Thyroid gland (tissue), 4 donors: ENCODE measurements around the gene REG4. TPM values are rescaled to one million over a fixed set of nuclear protein-coding genes. Genes with fewer than 3 reads are reported as not detected.
"Not testable (repeated sequence)": the region's sequence is repeated elsewhere in the genome, so short reads cannot be mapped to it uniquely, and the experiment has no call there.

ENCODE experiments used
- DNase-seq, 2 donors: peaks; one replicate each; pipeline ENCODE4 v3.0.0-alpha.2; 2019
- H3K27ac ChIP-seq, 3 donors: fragments of 200-600 bp; sonication (generic); 1 replicate in 2 of 3; 2 replicates in 1 of 3; pipeline ENCODE4 v1.5.1; 2016 to 2019; ENCODE audit warnings: mild to moderate bottlenecking in 1 of 3, moderate library complexity in 1 of 3
- H3K27me3 ChIP-seq: fragments of 200-600 bp; sonication (generic); one replicate; pipeline ENCODE4 v1.5.1; 2019
- H3K36me3 ChIP-seq, 2 donors: fragments of 200-600 bp; sonication (generic); one replicate each; pipeline ENCODE4 v1.5.1; 2016 to 2019
- H3K4me1 ChIP-seq, 2 donors: fragments of 200-600 bp; sonication (generic); one replicate each; pipeline ENCODE4 v1.5.1; 2017 to 2019
- H3K4me3 ChIP-seq, 3 donors: fragments of 200-600 bp; sonication (generic); replicated peaks in 1 of 3; 1 replicate in 2 of 3; 2 replicates in 1 of 3; pipeline ENCODE4 v1.5.1; 2016; ENCODE audit warnings: mild to moderate bottlenecking in 1 of 3
- H3K9me3 ChIP-seq: fragments of 200-600 bp; sonication (generic); one replicate; pipeline ENCODE4 v1.5.1; 2017
- POLR2A ChIP-seq, 2 donors: fragments of 450-650 bp; IDR thresholded peaks; one replicate each; pipeline ENCODE4 v1.6.1; 2017; ENCODE audit warnings: antibody characterized with exemption in 2 of 2, mild to moderate bottlenecking in 2 of 2, moderate library complexity in 1 of 2
- WGBS, 2 donors: methylation state at CpG; one replicate each; pipeline ENCODE4 v1.1.5; 2017; 5-methylcytosine and 5-hydroxymethylcytosine counted together
- intact Hi-C: fragments of 100-400 bp; cut with DNase I; formaldehyde crosslinking; loops from one replicate; pipeline ENCODE4 v1.15.1; 2023
- total RNA-seq, 4 donors: library from RNA; depleted of rRNA; stranded (reverse); fragments of >200 nt; gene quantifications; one replicate each; pipeline ENCODE4 v1.2.3, GENCODE V29; 2016
- TF ChIP-seq, protein P1 (sequence below), 6 experiments: fragments of 200-600 bp in 3 of 6; fragments of 450-650 bp in 3 of 6; sonication (generic) in 3 of 6; IDR thresholded peaks; one replicate each; pipeline ENCODE4 v1.5.1; 2016 to 2019; ENCODE audit warnings: antibody characterized with exemption in 6 of 6, mild to moderate bottlenecking in 2 of 6, inconsistent platforms in 1 of 6, moderate library complexity in 1 of 6

Gene REG4
- total RNA-seq = not detected

DNA sequence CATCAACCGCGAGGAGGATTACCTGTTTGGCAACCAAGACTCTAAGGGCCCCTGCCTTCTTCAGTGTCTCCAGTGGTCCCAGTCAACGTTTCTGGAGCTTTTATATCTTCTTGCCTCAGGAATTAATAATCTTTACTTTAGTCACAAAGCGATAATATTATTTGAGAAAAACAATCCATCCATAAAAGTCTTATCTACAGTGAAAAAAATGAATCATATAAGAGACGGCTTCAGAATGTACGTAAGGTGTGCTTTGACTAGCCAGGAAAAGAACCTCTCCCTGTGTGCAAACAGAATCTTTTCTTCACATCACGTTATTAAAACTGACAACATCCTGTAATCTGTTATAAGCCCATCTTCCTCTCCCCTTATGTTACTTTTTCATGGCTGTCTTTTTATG lies at the start of gene REG4:
TSS of gene REG4 (minus strand) at position 74 of the 400 bp plus-strand sequence. CDS start 2,691 bp downstream, outside the sequence.
- Histone ChIP-seq H3K27me3 (no peaks in the 10 kb centered on the region), H3K9me3 (no peaks in the 10 kb centered on the region), H3K36me3 (no peaks in the 10 kb centered on the region), H3K4me1 (no peaks in the 10 kb centered on the region), H3K4me3 (no peak within 1 kb of the TSS), H3K27ac (no peak within 1 kb of the TSS)
- intact Hi-C loops = no loop called here
- DNase-seq = no peak
- no peak for TF ChIP-seq POLR2A (IDR thresholded peaks at IDR 0.05)
- TF ChIP-seq, protein P1, sequence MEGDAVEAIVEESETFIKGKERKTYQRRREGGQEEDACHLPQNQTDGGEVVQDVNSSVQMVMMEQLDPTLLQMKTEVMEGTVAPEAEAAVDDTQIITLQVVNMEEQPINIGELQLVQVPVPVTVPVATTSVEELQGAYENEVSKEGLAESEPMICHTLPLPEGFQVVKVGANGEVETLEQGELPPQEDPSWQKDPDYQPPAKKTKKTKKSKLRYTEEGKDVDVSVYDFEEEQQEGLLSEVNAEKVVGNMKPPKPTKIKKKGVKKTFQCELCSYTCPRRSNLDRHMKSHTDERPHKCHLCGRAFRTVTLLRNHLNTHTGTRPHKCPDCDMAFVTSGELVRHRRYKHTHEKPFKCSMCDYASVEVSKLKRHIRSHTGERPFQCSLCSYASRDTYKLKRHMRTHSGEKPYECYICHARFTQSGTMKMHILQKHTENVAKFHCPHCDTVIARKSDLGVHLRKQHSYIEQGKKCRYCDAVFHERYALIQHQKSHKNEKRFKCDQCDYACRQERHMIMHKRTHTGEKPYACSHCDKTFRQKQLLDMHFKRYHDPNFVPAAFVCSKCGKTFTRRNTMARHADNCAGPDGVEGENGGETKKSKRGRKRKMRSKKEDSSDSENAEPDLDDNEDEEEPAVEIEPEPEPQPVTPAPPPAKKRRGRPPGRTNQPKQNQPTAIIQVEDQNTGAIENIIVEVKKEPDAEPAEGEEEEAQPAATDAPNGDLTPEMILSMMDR (IDR thresholded peaks at IDR 0.05) = no peak
- WGBS, 2 donors = 80 to 83% methylated on average over 7 of the region's 7 CpGs

DNA sequence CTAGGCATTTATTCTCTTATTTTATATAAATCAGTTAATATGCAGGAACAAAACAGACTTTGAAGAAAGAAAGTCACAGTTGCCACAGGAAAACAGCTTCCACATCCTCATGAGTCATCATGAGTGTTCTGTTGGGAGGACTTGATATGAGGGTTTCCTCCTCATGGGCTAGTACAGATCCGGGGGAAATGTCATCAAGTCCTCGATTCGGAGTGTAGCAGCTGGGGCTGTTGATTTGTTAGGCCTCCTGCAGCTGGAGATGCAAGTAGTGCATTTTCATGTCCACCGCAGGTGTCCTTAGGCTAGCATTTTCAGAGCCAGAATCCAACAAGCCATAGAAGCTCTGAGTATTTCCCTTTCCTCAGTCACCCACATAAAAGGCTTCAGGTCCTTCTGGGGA lies 48.4 kb upstream of the REG4 start:
- H3K9me3 ChIP-seq = no peaks in the 10 kb centered on the region
- no peak for DNase-seq
- H3K36me3 ChIP-seq = no peaks in the 10 kb centered on the region
- WGBS, 2 donors = 51 to 78% methylated on average over 4 of the region's 4 CpGs
- no peaks in the 10 kb centered on the region for H3K4me1 ChIP-seq
- H3K27ac ChIP-seq = no peak overlapping the region
- H3K27me3 ChIP-seq = no peaks in the 10 kb centered on the region
- intact Hi-C loops = no loop called here
- TF ChIP-seq, protein P1 (IDR thresholded peaks at IDR 0.05) = no peak
- no peak for TF ChIP-seq POLR2A (IDR thresholded peaks at IDR 0.05)
- no peak overlapping the region for H3K4me3 ChIP-seq

GRCh38 chr1:119858556-119859214 lies 47.4 kb upstream of the REG4 start:
- 61 to 67% methylated on average over 4 of the region's 4 CpGs for WGBS, 2 donors
- DNase-seq, H3K4me3 ChIP-seq, H3K27me3 ChIP-seq, intact Hi-C loops, H3K27ac ChIP-seq, H3K9me3 ChIP-seq, H3K4me1 ChIP-seq, H3K36me3 ChIP-seq: not testable (repeated sequence)

DNA sequence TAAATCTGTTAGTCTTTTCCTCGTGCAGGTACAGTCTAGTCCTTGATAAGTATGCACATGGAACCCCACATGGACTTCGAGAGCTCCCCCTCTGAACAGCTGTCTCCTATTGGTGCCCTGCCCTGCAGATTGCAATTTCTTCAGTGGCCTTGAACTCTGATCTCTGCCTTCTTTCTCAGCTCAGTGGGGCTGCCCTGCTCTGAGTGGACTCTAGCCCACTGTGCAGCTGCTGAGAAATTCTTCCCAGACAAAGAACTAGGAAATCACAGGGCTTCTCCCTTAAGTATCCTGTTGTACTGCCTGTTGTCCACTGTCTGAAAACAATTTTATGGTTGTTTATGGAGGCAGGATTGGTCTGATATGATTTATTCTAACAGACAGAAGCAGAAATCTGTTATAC lies 46.9 kb upstream of the REG4 start:
- no peak for TF ChIP-seq POLR2A (IDR thresholded peaks at IDR 0.05)
- TF ChIP-seq, protein P1 (IDR thresholded peaks at IDR 0.05) = no peak
- intact Hi-C loops = no loop called here
- Histone ChIP-seq H3K36me3 (no peaks in the 10 kb centered on the region), H3K27ac (no peak overlapping the region), H3K27me3 (no peaks in the 10 kb centered on the region), H3K4me1 (no peaks in the 10 kb centered on the region), H3K9me3 (no peaks in the 10 kb centered on the region), H3K4me3 (no peak overlapping the region)
- 86 to 93% methylated on average over 2 of the region's 2 CpGs for WGBS, 2 donors
- DNase-seq = no peak

- Histone ChIP-seq H3K4me1 (no peaks in the 10 kb centered on the region), H3K9me3 (no peaks in the 10 kb centered on the region), H3K27me3 (no peaks in the 10 kb centered on the region), H3K27ac (no peak overlapping the region), H3K36me3 (no peaks in the 10 kb centered on the region), H3K4me3 (no peak overlapping the region)
- intact Hi-C loops = no loop called here
- WGBS, 2 donors = 93 to 96% methylated on average over 22 to 23 of the region's 23 CpGs
- no peak for DNase-seq
- TF ChIP-seq POLR2A (IDR thresholded peaks at IDR 0.05) = no peak
- TF ChIP-seq, protein P1 (IDR thresholded peaks at IDR 0.05) = no peak
Observed at GRCh38 chr1:119853155-119853554, 41.9 kb upstream of the REG4 start.

- DNase-seq, H3K9me3 ChIP-seq, H3K4me3 ChIP-seq, intact Hi-C loops, H3K27me3 ChIP-seq, H3K4me1 ChIP-seq, H3K36me3 ChIP-seq, H3K27ac ChIP-seq: not testable (repeated sequence)
- WGBS, 2 donors = 60 to 70% methylated on average over 6 of the region's 6 CpGs
Observed at GRCh38 chr1:119844206-119844605, 32.9 kb upstream of the REG4 start.
